CD4-positive, alpha-beta T cell treated with Interleukin-4 for 4 hours (primary cell): ENCODE measurements around the gene ANO2.

Experiments
- DNase-seq: peaks from one replicate; pipeline ENCODE4 v3.0.0-alpha.2; 2020

The ANO2 gene

DNA sequence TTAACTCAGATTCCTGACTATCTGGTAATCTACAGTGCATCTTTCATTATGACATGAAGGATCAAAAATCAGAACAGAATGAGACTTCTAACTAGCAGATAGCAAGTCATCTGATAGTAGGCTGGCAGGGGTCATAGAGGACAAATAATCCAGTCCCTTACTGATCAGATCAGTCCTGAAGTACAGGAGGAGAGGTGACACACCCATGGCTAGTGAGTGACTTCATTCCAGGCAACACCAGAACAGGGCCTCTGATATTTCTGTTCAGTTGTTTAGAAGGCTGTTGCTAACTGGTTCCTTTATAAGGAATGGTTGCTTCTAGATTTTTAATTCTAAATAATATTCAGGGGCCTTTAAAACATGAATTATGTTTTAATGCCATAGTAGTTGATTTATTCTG, 291.0 kb downstream of the ANO2 start:
- no peak for DNase-seq

DNA sequence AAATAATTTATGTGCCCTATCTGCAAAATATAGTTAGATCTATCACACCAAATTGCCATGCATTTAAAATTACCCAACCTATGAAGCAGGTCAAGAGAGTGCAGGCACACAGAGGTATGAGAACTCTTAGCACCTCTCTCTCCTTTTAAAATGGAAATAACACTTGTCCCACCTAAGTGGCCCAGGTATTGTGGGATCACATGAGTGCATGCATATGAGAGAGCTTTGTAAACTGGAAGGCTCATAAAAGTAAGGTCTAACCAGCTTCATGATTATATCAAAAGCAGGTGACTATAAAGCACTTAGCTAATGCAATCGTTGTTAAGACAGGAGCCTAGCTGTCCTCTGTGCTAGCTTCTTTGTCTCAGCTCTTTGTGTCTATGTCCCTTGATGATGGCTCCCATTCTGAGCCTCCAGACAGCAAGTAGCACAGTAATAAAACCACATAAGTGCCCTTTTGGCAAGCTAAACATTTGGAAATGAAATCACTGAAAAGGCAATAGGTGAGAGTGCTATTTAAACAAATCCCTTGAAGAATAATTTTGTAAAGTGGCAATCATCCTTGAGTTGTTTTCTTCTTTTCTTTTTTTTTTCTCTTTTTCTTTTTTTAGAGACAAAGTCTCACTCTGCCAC, 294.1 kb downstream of the ANO2 start:
- DNase-seq, result no peak

- no peak for DNase-seq
Measured at GRCh38 chr12:5650281-5650680, 294.8 kb downstream of the ANO2 start.

DNA sequence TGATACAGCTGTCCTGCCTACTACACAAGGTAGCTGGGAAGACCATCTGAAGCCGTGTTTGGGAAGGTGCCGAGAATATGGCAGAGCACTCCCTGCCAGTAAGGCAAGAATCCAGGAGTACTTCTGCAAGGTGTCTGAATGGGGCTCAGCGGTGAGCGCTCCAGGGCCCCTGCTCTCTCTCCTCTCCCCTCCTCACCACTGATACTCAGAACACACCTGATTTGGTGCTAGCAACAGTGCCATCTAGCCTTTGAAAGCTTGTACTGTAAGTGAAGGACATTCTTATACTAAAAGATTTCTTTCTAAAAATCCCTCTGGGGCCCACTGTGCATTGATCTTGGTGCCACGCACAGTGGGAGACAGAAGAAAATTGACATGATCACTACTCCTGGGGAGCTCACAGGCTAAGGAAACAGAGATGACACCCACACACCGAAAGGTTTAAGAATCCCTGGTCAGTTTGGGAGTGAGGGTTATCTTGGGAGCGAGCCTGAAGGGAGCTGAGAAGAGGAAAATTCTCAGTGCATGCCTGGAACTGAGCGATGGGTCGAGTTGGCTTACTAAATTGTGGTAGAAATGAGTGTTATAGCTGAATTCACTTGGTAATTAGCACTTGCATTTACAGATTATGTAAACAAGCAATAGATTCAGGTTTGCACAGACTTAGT, 296.2 kb downstream of the ANO2 start:
- DNase-seq, result no peak

- DNase-seq, result no peak
Measured at GRCh38 chr12:5643266-5643665, 301.8 kb downstream of the ANO2 start.

GRCh38 chr12:5637698-5638097, 307.4 kb downstream of the ANO2 start:
- DNase-seq, result no peak

DNA sequence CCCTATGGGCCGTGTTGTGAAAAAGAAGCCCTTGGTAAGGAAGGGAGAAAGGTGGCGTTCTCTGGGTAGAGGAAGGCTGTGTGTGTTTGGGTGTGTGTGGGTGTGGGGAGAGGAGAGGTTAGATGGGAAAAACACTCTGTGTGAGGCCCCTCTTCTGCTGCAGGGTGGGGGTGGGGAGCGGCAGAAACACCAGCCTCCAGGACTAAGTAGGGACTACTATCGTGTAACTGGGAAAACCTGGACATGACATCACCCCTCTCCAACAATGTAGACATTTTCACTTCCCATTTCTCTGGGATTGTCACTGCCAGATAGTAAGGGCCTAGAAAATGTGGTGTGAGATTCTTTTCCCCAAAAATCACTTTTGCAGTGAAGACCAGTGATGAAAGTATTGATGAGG, 308.2 kb downstream of the ANO2 start:
- DNase-seq, result no peak

DNA sequence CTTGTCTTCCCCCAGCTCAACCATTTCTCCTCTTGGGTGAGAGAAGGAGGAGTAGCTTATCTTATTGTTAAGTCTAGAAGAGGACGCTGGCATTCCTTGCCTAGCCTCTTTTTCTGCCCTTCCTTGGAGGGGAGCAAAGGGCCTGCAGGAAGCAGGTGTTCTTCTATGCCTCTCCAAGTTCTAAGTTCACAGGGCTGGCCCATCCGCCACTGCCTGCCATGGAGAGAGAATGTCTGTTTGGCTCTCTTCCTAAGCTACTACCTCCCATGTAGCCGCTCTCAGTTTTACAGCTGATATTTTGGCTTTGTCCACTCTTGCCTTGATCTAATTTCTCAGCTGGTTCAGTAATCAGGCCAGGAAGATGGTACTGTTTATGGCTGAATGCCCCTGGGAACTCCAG, 312.0 kb downstream of the ANO2 start:
- no peak for DNase-seq

DNA sequence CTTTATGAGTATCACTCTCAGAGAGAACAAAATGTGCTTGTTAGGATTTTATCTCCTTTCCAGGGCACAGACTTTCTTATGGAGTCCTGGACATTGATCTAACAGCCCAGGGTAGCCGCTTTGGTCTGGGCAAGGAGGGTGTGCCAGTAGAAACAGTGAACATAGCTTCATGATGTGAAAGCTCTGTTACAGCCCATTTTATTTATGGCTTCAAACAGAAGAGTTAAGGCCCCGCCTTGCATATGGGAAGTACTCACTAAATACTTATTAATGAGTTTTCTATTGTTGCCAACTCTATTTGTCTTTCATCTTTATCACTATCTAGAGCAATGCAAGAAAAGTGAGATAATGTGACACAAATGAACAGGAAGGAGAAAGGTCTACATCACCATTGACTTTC, 312.6 kb downstream of the ANO2 start:
- no peak for DNase-seq

DNA sequence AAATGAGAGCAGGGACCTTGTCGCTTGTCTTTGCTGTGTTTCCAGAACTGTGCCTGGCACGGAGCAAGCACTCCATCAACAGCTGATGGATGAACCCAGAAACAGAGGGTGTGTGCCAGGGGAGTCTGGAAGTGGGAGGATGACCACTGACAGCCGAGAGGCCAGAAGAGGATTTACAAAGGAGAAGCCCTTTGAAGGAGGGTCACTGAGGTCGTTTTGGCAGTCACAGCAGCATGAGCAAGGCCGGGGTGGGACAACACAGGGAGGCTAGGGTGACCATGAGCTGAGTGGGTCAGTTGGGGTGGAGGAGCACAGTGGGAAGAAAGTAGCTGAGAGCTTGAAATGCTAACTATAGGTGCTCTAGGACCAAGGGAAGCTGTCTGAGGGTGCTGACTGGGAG, 313.6 kb downstream of the ANO2 start:
- DNase-seq, result no peak

DNA sequence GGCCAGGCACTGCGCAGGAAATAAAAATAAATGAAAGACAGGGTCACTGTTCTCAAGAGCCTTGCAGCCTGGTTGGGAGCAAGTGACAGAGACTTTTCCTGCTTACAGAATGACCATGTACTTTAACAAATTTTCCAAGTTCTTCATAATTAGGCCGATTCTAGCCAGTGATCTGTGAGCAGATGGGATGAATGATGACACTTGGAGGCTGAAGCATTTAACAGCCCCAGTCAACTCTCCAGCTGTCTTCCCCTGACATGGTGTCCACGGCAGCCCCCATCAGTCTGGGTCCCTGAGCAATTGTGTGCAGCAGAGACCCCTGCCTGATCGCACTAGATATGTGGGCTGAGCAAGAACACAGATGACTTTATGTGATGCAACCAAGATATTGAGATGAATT, 314.3 kb downstream of the ANO2 start:
- DNase-seq, result no peak

DNA sequence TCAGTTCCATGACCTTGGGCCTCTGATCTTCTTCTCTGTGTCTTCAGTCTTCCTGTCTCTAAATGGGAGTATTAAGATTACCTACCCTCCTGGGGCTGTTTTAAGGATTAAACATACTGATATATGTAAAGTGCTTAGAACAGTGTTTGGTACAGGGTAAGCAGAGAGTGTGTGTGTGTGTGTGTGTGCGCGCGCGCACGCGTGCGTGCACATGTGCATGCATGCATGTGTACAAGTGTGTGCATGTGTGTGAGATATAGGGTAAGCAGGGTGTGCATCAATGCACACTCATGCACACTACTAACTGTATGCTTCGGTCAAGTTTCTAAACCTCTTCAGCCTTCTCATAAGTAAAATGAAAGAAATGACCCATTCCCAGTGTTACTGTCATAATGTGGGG, 316.6 kb downstream of the ANO2 start:
- DNase-seq, result no peak

DNA sequence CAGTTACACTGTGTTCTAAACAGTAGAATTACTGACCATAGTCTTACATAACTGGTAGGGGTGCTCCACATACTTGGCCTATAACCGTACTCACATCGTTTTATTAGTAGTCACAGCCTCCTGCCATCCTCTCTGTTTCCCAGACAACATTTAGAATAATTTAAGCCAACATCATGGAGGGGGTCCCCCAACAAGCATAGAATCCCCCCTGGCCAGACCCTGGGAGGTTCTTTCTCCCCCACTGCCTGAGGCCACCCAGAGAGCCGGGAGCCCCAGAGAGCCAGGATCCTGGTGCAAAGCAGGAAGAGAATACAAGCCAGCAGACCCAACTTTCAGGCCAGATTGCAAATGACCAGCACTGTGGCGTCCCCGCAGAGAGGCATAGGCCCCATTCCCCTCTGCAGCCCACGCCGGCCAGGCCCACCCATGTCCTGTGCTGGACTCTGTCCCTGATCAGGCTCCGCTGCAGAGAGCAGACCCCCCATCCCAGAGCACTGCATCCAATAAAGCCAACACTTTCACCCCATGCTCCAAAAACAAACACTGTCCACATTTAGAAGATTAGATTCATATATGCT, 317.9 kb downstream of the ANO2 start:
- DNase-seq, result no peak

- DNase-seq, result no peak
Measured at GRCh38 chr12:5626151-5626550, 318.9 kb downstream of the ANO2 start.

DNA sequence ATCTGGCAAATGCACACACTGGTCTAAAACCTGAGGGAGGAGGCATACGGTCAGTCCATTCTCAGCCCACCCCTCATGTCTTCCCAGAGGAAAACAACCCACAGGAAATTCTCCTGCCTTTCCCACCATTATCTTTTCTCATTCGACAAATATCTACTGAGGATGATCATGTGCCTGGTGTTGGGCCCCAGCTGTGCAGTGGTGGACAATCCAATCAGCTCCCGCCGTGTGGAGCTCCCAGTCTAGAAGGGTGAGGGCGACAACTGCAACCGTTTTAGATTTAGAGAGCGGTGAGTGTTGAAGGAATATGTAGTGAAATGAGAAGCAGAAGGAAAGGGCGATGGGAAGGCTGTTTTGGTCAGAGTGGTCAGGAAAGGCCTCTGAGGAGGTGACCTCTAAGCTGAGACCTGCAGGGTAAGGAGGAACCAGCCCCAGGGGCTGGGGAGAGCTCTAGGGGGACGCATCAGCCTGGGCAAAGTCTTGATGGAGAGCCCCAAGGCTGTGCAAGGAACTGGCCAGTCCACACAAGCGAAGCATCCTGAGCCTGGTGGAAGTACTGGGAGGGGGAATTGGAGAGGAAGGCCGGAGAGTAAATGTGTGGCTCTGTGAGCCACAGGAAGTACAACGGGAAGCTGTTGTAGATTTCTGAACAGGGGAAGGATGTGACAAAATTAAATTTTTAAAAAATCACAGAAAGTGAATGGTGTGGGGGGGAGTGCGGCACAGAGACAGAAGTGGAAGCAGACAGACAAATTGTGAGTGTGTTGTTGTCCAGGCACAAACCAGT, 320.4 kb downstream of the ANO2 start:
- DNase-seq, result no peak

GRCh38 chr12:5623411-5623810, 321.6 kb downstream of the ANO2 start:
- DNase-seq, result no peak

- no peak for DNase-seq
Measured at GRCh38 chr12:5622280-5622679, 322.8 kb downstream of the ANO2 start.

GRCh38 chr12:5621329-5621728, 323.7 kb downstream of the ANO2 start:
- no peak for DNase-seq

DNA sequence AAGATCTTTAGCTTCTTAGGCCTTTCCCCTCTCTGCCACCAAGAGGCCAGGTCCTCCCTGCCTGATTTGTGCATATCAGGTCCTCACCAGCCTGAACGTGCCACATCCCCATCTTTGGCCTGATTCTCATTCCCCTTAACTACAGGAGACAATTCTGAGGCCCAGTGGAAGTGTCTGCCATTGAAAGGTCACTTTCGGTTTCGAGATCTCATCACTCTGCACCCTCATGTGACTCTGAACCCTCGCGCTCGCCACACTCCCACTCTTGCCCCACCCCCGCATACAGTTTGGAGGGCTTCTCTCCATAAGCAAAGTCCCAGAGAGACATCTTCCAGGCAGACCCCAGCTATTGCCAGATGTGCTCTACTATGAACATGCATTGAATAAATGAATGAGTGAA, 324.2 kb downstream of the ANO2 start:
- DNase-seq, result no peak

GRCh38 chr12:5619628-5620027, 325.4 kb downstream of the ANO2 start:
- no peak for DNase-seq

- no peak for DNase-seq
Measured at GRCh38 chr12:5616854-5617253, 328.2 kb downstream of the ANO2 start.

DNA sequence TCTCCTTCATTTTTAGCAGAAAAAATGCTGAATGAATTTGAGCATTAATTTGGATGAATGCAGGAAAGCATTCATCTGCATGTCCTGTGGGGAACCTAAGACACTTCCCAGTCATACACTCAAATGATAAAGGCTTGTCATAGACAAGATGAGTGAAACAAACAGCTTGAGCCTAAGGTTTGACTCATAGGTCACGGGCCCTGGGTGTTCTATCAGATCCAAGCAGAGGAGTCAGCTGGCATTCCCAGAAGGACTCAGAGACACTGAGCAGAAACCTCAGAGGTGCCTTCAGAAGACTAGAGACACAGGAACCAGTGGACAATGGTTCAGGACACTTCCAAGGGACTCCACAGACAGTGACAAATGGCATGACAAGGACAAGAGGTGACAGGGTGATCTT, 329.3 kb downstream of the ANO2 start:
- no peak for DNase-seq

DNA sequence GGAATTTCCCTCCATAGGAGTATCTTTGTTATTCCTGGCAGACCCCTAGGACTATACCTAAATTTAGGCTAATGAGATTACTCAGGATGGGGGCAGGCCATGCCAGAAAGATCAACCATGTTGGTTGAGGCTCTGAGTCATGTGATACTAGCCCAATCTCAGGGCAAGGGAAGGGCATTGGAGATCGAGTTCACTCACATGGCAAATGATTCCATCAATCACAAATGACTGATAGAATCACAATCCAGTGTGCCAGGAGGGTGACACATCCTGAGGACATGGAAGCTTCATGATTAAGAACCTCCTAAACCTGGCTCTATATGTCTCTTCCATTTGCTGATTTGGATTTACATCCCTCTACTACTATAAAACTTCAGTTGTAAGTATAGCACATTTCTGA, 330.8 kb downstream of the ANO2 start:
- no peak for DNase-seq
